ENCODE data around the gene DIS3L2. TPM values are rescaled to one million over a fixed set of nuclear protein-coding genes. Genes with fewer than 3 reads are reported as not detected.

The DIS3L2 gene
- total RNA-seq, 6 experiments from 2014 or later, result 18.2 to 23.6 (median 21.6) TPM

- Mint-ChIP-seq H3K27ac (no peak overlapping the region), H3K36me3 (ENCODE audit: low read depth) (no peaks in the 10 kb centered on the region), H3K4me1 (ENCODE audit: low read depth) (peaks cover 23% of the 10 kb centered on the region), H3K4me3 (no peak overlapping the region), H3K27me3 (ENCODE audit: insufficient read depth) (peaks cover 1% of the 10 kb centered on the region; the same call in 1 of the 2 replicates), H3K9me3 (no peaks in the 10 kb centered on the region)
- DNase-seq, result no peak
- TF ChIP-seq CTCF (IDR thresholded peaks at IDR 0.05), result no peak
Observed at GRCh38 chr2:232073026-232073425, 111.5 kb downstream of the DIS3L2 start.

- no peak overlapping the region for H3K4me3 Mint-ChIP-seq
- no peak overlapping the region for H3K27ac Mint-ChIP-seq
- no peaks in the 10 kb centered on the region for H3K9me3 Mint-ChIP-seq
- no peak for DNase-seq
- H3K27me3 Mint-ChIP-seq (ENCODE audit: insufficient read depth), result peaks cover 1% of the 10 kb centered on the region; the same call in 1 of the 2 replicates
- H3K4me1 Mint-ChIP-seq (ENCODE audit: low read depth), result peaks cover 23% of the 10 kb centered on the region
- no peaks in the 10 kb centered on the region for H3K36me3 Mint-ChIP-seq (ENCODE audit: low read depth)
- no peak for TF ChIP-seq CTCF (IDR thresholded peaks at IDR 0.05)
Observed at GRCh38 chr2:232073699-232074098, 112.2 kb downstream of the DIS3L2 start.

GRCh38 chr2:232075080-232075479 is 113.6 kb downstream of the DIS3L2 start:
- peaks cover 1% of the 10 kb centered on the region; the same call in 1 of the 2 replicates for H3K27me3 Mint-ChIP-seq (ENCODE audit: insufficient read depth)
- H3K9me3 Mint-ChIP-seq, result no peaks in the 10 kb centered on the region
- H3K27ac Mint-ChIP-seq, result peak overlapping the region; percentile 22; the same call in 1 of the 2 replicates
- TF ChIP-seq CTCF (IDR thresholded peaks at IDR 0.05), result no peak
- H3K4me3 Mint-ChIP-seq, result no peak overlapping the region
- peaks cover 23% of the 10 kb centered on the region for H3K4me1 Mint-ChIP-seq (ENCODE audit: low read depth)
- DNase-seq, result peak; percentile 41
- H3K36me3 Mint-ChIP-seq (ENCODE audit: low read depth), result no peaks in the 10 kb centered on the region

GRCh38 chr2:232075859-232076258 is 114.3 kb downstream of the DIS3L2 start:
- H3K4me3 Mint-ChIP-seq, result no peak overlapping the region
- DNase-seq, result no peak
- TF ChIP-seq CTCF (IDR thresholded peaks at IDR 0.05), result no peak
- peaks cover 23% of the 10 kb centered on the region for H3K4me1 Mint-ChIP-seq (ENCODE audit: low read depth)
- 0 out of 2 replicates have a peak overlapping the region, but pooled peaks have one; percentile 3 for H3K27ac Mint-ChIP-seq
- H3K27me3 Mint-ChIP-seq (ENCODE audit: insufficient read depth), result peaks cover 1% of the 10 kb centered on the region; the same call in 1 of the 2 replicates
- H3K9me3 Mint-ChIP-seq, result no peaks in the 10 kb centered on the region
- H3K36me3 Mint-ChIP-seq (ENCODE audit: low read depth), result no peaks in the 10 kb centered on the region

- Mint-ChIP-seq H3K27ac (no peak overlapping the region), H3K36me3 (ENCODE audit: low read depth) (peaks cover 2% of the 10 kb centered on the region; the same call in 1 of the 2 replicates), H3K4me1 (ENCODE audit: low read depth) (peaks cover 23% of the 10 kb centered on the region), H3K4me3 (no peak overlapping the region), H3K27me3 (ENCODE audit: insufficient read depth) (peaks cover 1% of the 10 kb centered on the region; the same call in 1 of the 2 replicates), H3K9me3 (no peaks in the 10 kb centered on the region)
- DNase-seq, result no peak
- no peak for TF ChIP-seq CTCF (IDR thresholded peaks at IDR 0.05)
Observed at GRCh38 chr2:232076272-232076671, 114.8 kb downstream of the DIS3L2 start.
